GM21447 (cell line): ENCODE data around the gene ASAP3.
"Not testable (repeated sequence)": the region's sequence is repeated elsewhere in the genome, so short reads cannot be mapped to it uniquely, and the experiment has no call there.

ENCODE experiments used
- ATAC-seq: cut with Tn5 transposase; IDR thresholded peaks from one replicate; pipeline ENCODE4 v1.9.1; 2021; ENCODE audit not compliant: unreplicated experiment

The ASAP3 gene

GRCh38 chr1:23515905-23516304 lies 31.9 kb upstream of the ASAP3 start:
- ATAC-seq = no peak

GRCh38 chr1:23514111-23514679 lies 30.2 kb upstream of the ASAP3 start:
- no peak for ATAC-seq

- ATAC-seq = no peak
Observed at GRCh38 chr1:23509896-23510295, 25.9 kb upstream of the ASAP3 start.

GRCh38 chr1:23506376-23507107 lies 22.6 kb upstream of the ASAP3 start:
- ATAC-seq = no peak

- ATAC-seq = no peak
Observed at GRCh38 chr1:23505851-23506250, 21.9 kb upstream of the ASAP3 start.

GRCh38 chr1:23504156-23504555 lies 20.2 kb upstream of the ASAP3 start:
- not testable (repeated sequence) for ATAC-seq

GRCh38 chr1:23502951-23503350 lies 19.0 kb upstream of the ASAP3 start:
- no peak for ATAC-seq

GRCh38 chr1:23500466-23500865 lies 16.5 kb upstream of the ASAP3 start:
- no peak for ATAC-seq

GRCh38 chr1:23497777-23498439 lies 13.9 kb upstream of the ASAP3 start:
- no peak for ATAC-seq

- no peak for ATAC-seq
Observed at GRCh38 chr1:23496490-23497181, 12.7 kb upstream of the ASAP3 start.

- ATAC-seq = not testable (repeated sequence)
Observed at GRCh38 chr1:23494836-23495235, 10.9 kb upstream of the ASAP3 start.

GRCh38 chr1:23492776-23493175 lies 8.8 kb upstream of the ASAP3 start:
- not testable (repeated sequence) for ATAC-seq

- no peak for ATAC-seq
Observed at GRCh38 chr1:23492132-23492720, 8.2 kb upstream of the ASAP3 start.

GRCh38 chr1:23489842-23490241 lies 5.9 kb upstream of the ASAP3 start:
- no peak for ATAC-seq

GRCh38 chr1:23485002-23485332 lies 988 bp upstream of the ASAP3 start:
- ATAC-seq = no peak

GRCh38 chr1:23484253-23485001 lies 448 bp upstream of the ASAP3 start:
- ATAC-seq = peak; percentile 58

- no peak for ATAC-seq
Observed at GRCh38 chr1:23481904-23482303, 2.1 kb downstream of the ASAP3 start.

GRCh38 chr1:23481026-23481597 lies 2.9 kb downstream of the ASAP3 start:
- no peak for ATAC-seq

- ATAC-seq = no peak
Observed at GRCh38 chr1:23480187-23481025, 3.6 kb downstream of the ASAP3 start.

- ATAC-seq = no peak
Observed at GRCh38 chr1:23479666-23479941, 4.4 kb downstream of the ASAP3 start.
